ENCODE measurements around the gene STX5. TPM values are rescaled to one million over a fixed set of nuclear protein-coding genes. Genes with fewer than 3 reads are reported as not detected.
A peak's percentile ranks its signal among the peaks of the same experiment; 100 is the strongest.

The STX5 gene
- total and polyA plus RNA-seq, 9 of the 15 experiments (the other 6 are each of a cell fraction or from before 2014, with no cell fraction given), result 2.8 to 28.6 (median 23.7) TPM

DNA sequence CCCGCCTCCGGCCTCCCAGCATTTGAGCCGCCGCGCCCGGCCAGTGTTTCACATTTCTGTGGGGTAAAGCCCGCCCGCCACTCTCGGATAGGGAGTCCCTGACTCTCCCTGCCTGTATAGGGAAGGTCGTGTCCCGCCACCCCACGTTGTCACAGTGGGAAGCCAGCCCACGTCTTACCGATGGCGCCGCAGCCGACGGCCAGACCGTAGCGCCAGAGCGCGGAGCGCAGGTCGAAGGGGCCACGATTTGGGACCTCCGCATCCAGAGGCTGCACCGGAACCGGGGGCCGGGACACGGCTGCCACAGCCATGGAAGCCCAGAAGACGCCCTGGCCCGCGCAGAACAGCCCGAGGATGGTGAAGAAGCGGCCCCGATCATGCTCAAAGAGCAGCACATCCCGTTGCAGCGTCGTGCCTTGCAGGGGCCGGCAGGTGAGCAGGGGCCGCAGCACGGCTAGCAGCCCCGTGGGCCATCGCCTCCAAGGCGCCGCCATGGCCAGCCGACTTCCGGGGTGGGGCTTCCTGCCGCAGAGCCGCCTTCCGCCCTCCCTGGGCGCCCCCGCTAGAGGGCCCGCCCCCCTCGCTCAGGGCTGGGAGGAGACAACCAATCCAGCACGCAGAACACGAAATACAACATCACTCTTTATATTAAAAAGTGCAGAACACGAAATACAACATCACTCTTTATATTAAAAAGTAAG, 40.2 kb downstream of the STX5 start, which contains the start of gene TMEM223 (continued):
- TF ChIP-seq CC2D1A (IDR thresholded peaks at IDR 0.05) (no peak), TEAD1 (CRISPR knock-in tag; IDR thresholded peaks at IDR 0.05) (peak in 1 of 2 experiments; percentile 66; a peak in 2 of 4 replicates), STAG1 (CRISPR knock-in tag; IDR thresholded peaks at IDR 0.05; ENCODE audit: borderline replicate concordance) (no peak), ZNF445 (CRISPR knock-in tag; IDR thresholded peaks at IDR 0.05; ENCODE audit: low read depth) (no peak), FOXK1 (CRISPR knock-in tag; IDR thresholded peaks at IDR 0.05; ENCODE audit: borderline replicate concordance) (peak; percentile 94; the same call in 1 of the 2 replicates), KLF13 (tag; IDR thresholded peaks at IDR 0.05; ENCODE audit: borderline replicate concordance, low read depth) (no peak; the same call in 1 of the 2 replicates), NONO (IDR thresholded peaks at IDR 0.05; ENCODE audit: low read depth in 2 of 2, low read length in 1 of 2) (0 out of 4 replicates have a peak, but pooled peaks of 1 of the 2 experiments have one; percentile 32), THRAP3 (IDR thresholded peaks at IDR 0.05; ENCODE audit: borderline replicate concordance) (0 out of 2 replicates have a peak, but pooled peaks have one; percentile 31), ZC3H8 (IDR thresholded peaks at IDR 0.05) (no peak), SRSF9 (IDR thresholded peaks at IDR 0.05; ENCODE audit: borderline replicate concordance, low read depth, low read length) (no peak), ZNF668 (CRISPR knock-in tag; IDR thresholded peaks at IDR 0.05) (no peak), PREB (CRISPR knock-in tag; IDR thresholded peaks at IDR 0.05) (no peak), NCOA1 (IDR thresholded peaks at IDR 0.05; ENCODE audit: low read depth) (no peak; the same call in 1 of the 2 replicates), EHMT2 (IDR thresholded peaks at IDR 0.05) (no peak), FOXM1 (IDR thresholded peaks at IDR 0.05; ENCODE audit: low read depth) (no peak), FOXM1 (CRISPR knock-in tag; IDR thresholded peaks at IDR 0.05; ENCODE audit: low read depth) (no peak), PHF8 (IDR thresholded peaks at IDR 0.05; ENCODE audit: borderline replicate concordance, low read length) (peak; percentile 94), HDAC1 (IDR thresholded peaks at IDR 0.05) (peak in 1 of 2 experiments; percentile 94; a peak in 2 of 4 replicates), ZNF175 (CRISPR knock-in tag; IDR thresholded peaks at IDR 0.05; ENCODE audit: low read depth) (no peak), HLTF (IDR thresholded peaks at IDR 0.05) (0 out of 2 replicates have a peak, but pooled peaks have one; percentile 20), MCM7 (IDR thresholded peaks at IDR 0.05) (no peak), EZH2 (IDR thresholded peaks at IDR 0.05; ENCODE audit: borderline replicate concordance, low read depth, low read length) (no peak), E2F5 (CRISPR knock-in tag; IDR thresholded peaks at IDR 0.05) (peak; percentile 66; the same call in 1 of the 2 replicates), TAF1 (IDR thresholded peaks at IDR 0.05; ENCODE audit: control insufficient read depth, extremely low read depth, insufficient read depth, low read length, severe bottlenecking) (peak; percentile 84)
- TF ChIP-seq, protein P1, sequence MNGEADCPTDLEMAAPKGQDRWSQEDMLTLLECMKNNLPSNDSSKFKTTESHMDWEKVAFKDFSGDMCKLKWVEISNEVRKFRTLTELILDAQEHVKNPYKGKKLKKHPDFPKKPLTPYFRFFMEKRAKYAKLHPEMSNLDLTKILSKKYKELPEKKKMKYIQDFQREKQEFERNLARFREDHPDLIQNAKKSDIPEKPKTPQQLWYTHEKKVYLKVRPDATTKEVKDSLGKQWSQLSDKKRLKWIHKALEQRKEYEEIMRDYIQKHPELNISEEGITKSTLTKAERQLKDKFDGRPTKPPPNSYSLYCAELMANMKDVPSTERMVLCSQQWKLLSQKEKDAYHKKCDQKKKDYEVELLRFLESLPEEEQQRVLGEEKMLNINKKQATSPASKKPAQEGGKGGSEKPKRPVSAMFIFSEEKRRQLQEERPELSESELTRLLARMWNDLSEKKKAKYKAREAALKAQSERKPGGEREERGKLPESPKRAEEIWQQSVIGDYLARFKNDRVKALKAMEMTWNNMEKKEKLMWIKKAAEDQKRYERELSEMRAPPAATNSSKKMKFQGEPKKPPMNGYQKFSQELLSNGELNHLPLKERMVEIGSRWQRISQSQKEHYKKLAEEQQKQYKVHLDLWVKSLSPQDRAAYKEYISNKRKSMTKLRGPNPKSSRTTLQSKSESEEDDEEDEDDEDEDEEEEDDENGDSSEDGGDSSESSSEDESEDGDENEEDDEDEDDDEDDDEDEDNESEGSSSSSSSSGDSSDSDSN (IDR thresholded peaks at IDR 0.05; ENCODE audit: borderline replicate concordance in 1 of 2, low read depth in 2 of 2, low read length in 2 of 2), result 0 out of 4 replicates have a peak, but pooled peaks of 1 of the 2 experiments have one; percentile 25

Measured in K562 (cell line).